Measurements from ENCODE around the gene SLCO4C1. TPM values are rescaled to one million over a fixed set of nuclear protein-coding genes. Genes with fewer than 3 reads are reported as not detected.
"Not testable (repeated sequence)": the region's sequence is repeated elsewhere in the genome, so short reads cannot be mapped to it uniquely, and the experiment has no call there.

The SLCO4C1 gene
- total and polyA plus RNA-seq, 2 donors from 2014 or later = 9.0 to 35.1 TPM

- H3K27ac ChIP-seq (ENCODE audit: low read depth in 2 of 2, low read length in 2 of 2) = no peak overlapping the region
- no peak overlapping the region for H3K4me3 ChIP-seq (ENCODE audit: low read length in 3 of 3)
- H3K9me3 ChIP-seq (ENCODE audit: control insufficient read depth in 2 of 3, insufficient read depth in 1 of 3, low read length in 3 of 3) = no peaks in the 10 kb centered on the region
- H3K36me3 ChIP-seq (ENCODE audit: control insufficient read depth in 2 of 3, insufficient read depth in 3 of 3, low read length in 3 of 3) = no peaks in the 10 kb centered on the region
- no peak overlapping the region for H3K9ac ChIP-seq (ENCODE audit: low read length in 3 of 3)
- intact Hi-C loops (cut with DNase I) = no loop called here
- H3K27me3 ChIP-seq (ENCODE audit: control insufficient read depth, insufficient read depth, low read length) = no peaks in the 10 kb centered on the region
- DNase-seq (peak in 2 of 5 donors; percentile 21 to 47), FAIRE-seq (no peak)
- H3K4me1 ChIP-seq (ENCODE audit: control insufficient read depth in 2 of 3, insufficient read depth in 2 of 3, low read depth in 1 of 3, low read length in 3 of 3) = no peaks in the 10 kb centered on the region
- no peak for TF ChIP-seq CTCF (IDR thresholded peaks at IDR 0.05; ENCODE audit: borderline replicate concordance, extremely low read depth, insufficient read depth)
Measured at GRCh38 chr5:102324714-102325113, 28.6 kb upstream of the SLCO4C1 start.

DNA sequence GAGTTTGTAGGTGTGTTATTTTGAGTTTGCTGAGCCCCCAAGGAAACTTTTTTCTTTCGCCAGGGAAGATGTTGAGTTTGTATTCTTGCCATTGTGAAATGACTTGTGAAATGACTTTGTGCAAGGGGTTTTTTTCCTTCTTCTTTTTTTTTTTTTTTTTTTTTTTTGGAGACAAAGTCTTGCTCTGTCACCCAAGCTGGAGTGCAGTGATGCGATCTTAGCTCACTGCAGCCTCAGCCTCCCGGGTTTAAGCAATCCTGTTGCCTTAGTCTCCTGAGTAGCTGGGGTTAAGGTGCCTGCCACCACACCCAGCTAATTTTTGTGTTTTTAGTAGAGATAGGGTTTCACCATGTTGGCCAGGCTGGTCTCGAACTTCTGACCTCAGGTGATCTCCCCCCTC lies 22.7 kb upstream of the SLCO4C1 start:
- FAIRE-seq; DNase-seq; intact Hi-C loops (cut with DNase I); H3K27ac ChIP-seq (ENCODE audit: low read depth in 2 of 2, low read length in 2 of 2); H3K4me3 ChIP-seq (ENCODE audit: low read length in 3 of 3); H3K9me3 ChIP-seq (ENCODE audit: control insufficient read depth in 2 of 3, insufficient read depth in 1 of 3, low read length in 3 of 3); H3K27me3 ChIP-seq (ENCODE audit: control insufficient read depth, insufficient read depth, low read length); H3K9ac ChIP-seq (ENCODE audit: low read length in 3 of 3); H3K4me1 ChIP-seq (ENCODE audit: control insufficient read depth in 2 of 3, insufficient read depth in 2 of 3, low read depth in 1 of 3, low read length in 3 of 3); H3K36me3 ChIP-seq (ENCODE audit: control insufficient read depth in 2 of 3, insufficient read depth in 3 of 3, low read length in 3 of 3): not testable (repeated sequence)

GRCh38 chr5:102314328-102314727 lies 18.2 kb upstream of the SLCO4C1 start:
- Histone ChIP-seq H3K27me3 (ENCODE audit: control insufficient read depth, insufficient read depth, low read length) (no peaks in the 10 kb centered on the region), H3K4me1 (ENCODE audit: control insufficient read depth in 2 of 3, insufficient read depth in 2 of 3, low read depth in 1 of 3, low read length in 3 of 3) (peaks cover 0 to 9% (median 0%) of the 10 kb centered on the region in 3 donors), H3K9ac (ENCODE audit: low read length in 3 of 3) (no peak overlapping the region), H3K27ac (ENCODE audit: low read depth in 2 of 2, low read length in 2 of 2) (no peak overlapping the region), H3K4me3 (ENCODE audit: low read length in 3 of 3) (no peak overlapping the region), H3K36me3 (ENCODE audit: control insufficient read depth in 2 of 3, insufficient read depth in 3 of 3, low read length in 3 of 3) (no peaks in the 10 kb centered on the region), H3K9me3 (ENCODE audit: control insufficient read depth in 2 of 3, insufficient read depth in 1 of 3, low read length in 3 of 3) (no peaks in the 10 kb centered on the region)
- FAIRE-seq (no peak), DNase-seq (no peak)
- intact Hi-C loops (cut with DNase I) = no loop called here
- no peak for TF ChIP-seq CTCF (IDR thresholded peaks at IDR 0.05; ENCODE audit: borderline replicate concordance, extremely low read depth, insufficient read depth)

DNA sequence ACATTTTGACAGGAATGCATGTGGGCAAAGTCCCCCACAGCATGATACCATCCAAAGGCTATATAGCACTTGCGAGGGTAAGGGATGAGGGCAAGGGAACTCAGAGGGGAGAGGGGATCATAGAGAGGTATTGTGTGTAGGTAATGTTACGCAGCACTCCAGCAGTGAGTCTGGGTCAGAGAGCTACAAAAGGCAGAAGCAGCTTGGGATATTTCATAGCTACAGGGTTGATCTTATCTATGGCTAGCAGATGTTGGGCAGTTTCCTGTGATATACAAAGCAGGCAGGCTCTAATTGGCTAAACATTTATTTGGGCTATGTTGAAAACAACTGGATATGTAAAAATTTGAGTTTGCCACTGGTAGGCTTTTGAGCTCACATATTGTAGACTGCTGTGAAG lies 17.8 kb upstream of the SLCO4C1 start:
- H3K4me1 ChIP-seq (ENCODE audit: control insufficient read depth in 2 of 3, insufficient read depth in 2 of 3, low read depth in 1 of 3, low read length in 3 of 3) = peaks cover 0 to 9% (median 0%) of the 10 kb centered on the region in 3 donors
- no peak for DNase-seq
- H3K36me3 ChIP-seq (ENCODE audit: control insufficient read depth in 2 of 3, insufficient read depth in 3 of 3, low read length in 3 of 3) = no peaks in the 10 kb centered on the region
- no peaks in the 10 kb centered on the region for H3K27me3 ChIP-seq (ENCODE audit: control insufficient read depth, insufficient read depth, low read length)
- TF ChIP-seq CTCF (IDR thresholded peaks at IDR 0.05; ENCODE audit: borderline replicate concordance, extremely low read depth, insufficient read depth) = no peak
- FAIRE-seq = no peak
- H3K9ac ChIP-seq (ENCODE audit: low read length in 3 of 3) = no peak overlapping the region
- no peaks in the 10 kb centered on the region for H3K9me3 ChIP-seq (ENCODE audit: control insufficient read depth in 2 of 3, insufficient read depth in 1 of 3, low read length in 3 of 3)
- no peak overlapping the region for H3K4me3 ChIP-seq (ENCODE audit: low read length in 3 of 3)
- H3K27ac ChIP-seq (ENCODE audit: low read depth in 2 of 2, low read length in 2 of 2) = no peak overlapping the region
- intact Hi-C loops (cut with DNase I) = no loop called here
